Smooth muscle cell of bladder (primary cell): ENCODE data around the gene MGMT. TPM values are rescaled to one million over a fixed set of nuclear protein-coding genes. Genes with fewer than 3 reads are reported as not detected.

ENCODE experiments used
- total RNA-seq: library from RNA; depleted of rRNA; stranded (reverse); fragments of >200 nt; gene quantifications from 2 replicates; pipeline ENCODE4 v1.2.3, GENCODE V29; 2014

Gene MGMT
- total RNA-seq: 27.7 and 39.5 TPM in 2 replicates

DNA sequence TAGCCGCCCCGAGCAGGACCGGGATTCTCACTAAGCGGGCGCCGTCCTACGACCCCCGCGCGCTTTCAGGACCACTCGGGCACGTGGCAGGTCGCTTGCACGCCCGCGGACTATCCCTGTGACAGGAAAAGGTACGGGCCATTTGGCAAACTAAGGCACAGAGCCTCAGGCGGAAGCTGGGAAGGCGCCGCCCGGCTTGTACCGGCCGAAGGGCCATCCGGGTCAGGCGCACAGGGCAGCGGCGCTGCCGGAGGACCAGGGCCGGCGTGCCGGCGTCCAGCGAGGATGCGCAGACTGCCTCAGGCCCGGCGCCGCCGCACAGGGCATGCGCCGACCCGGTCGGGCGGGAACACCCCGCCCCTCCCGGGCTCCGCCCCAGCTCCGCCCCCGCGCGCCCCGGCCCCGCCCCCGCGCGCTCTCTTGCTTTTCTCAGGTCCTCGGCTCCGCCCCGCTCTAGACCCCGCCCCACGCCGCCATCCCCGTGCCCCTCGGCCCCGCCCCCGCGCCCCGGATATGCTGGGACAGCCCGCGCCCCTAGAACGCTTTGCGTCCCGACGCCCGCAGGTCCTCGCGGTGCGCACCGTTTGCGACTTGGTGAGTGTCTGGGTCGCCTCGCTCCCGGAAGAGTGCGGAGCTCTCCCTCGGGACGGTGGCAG lies at the start of gene MGMT:
Gene MGMT, plus strand, starts transcription at position 539 of the 656 bp plus-strand sequence.

